AG09309 (cell line): ENCODE results near the gene CAMK2G.

Source experiments
- DNase-seq: peaks from one replicate; pipeline ENCODE4 v3.0.0-alpha.2; 2010; ENCODE audit warnings: low read depth
- H3K4me3 ChIP-seq: 2 replicates; pipeline ENCODE4 v1.5.1; 2011; ENCODE audit warnings: mild to moderate bottlenecking, low read depth, low read length, moderate library complexity; ENCODE audit not compliant: control insufficient read depth
- TF ChIP-seq, protein P1 (sequence below): IDR thresholded peaks from 2 replicates; pipeline ENCODE4 v1.5.1; 2011; ENCODE audit warnings: mild to moderate bottlenecking, low read depth, low read length, inconsistent platforms; ENCODE audit not compliant: insufficient read depth, control insufficient read depth; ENCODE audit errors: missing control alignments

The CAMK2G gene

DNA sequence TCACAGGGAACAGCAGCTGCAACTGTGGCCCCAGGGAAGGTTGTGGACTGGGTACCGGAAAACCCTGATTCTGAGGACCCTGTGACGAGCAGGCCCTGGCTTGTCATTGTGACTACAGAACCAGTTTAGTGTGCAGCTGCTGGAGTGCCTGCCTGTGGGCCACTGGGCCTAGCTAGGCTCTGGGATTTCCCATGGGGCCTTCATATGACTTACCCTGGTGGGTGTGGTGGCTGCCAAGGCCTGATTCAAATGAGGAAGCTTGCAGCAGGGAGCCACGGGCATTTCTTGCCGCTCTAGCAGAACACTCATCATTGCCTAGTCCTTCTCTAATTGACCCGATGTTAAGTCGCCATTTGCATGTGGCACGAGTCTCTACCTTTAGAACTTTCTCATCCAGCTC is 14.7 kb upstream of the CAMK2G start:
- TF ChIP-seq, protein P1, sequence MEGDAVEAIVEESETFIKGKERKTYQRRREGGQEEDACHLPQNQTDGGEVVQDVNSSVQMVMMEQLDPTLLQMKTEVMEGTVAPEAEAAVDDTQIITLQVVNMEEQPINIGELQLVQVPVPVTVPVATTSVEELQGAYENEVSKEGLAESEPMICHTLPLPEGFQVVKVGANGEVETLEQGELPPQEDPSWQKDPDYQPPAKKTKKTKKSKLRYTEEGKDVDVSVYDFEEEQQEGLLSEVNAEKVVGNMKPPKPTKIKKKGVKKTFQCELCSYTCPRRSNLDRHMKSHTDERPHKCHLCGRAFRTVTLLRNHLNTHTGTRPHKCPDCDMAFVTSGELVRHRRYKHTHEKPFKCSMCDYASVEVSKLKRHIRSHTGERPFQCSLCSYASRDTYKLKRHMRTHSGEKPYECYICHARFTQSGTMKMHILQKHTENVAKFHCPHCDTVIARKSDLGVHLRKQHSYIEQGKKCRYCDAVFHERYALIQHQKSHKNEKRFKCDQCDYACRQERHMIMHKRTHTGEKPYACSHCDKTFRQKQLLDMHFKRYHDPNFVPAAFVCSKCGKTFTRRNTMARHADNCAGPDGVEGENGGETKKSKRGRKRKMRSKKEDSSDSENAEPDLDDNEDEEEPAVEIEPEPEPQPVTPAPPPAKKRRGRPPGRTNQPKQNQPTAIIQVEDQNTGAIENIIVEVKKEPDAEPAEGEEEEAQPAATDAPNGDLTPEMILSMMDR, result no peak
- H3K4me3 ChIP-seq, result no peak overlapping the region

DNA sequence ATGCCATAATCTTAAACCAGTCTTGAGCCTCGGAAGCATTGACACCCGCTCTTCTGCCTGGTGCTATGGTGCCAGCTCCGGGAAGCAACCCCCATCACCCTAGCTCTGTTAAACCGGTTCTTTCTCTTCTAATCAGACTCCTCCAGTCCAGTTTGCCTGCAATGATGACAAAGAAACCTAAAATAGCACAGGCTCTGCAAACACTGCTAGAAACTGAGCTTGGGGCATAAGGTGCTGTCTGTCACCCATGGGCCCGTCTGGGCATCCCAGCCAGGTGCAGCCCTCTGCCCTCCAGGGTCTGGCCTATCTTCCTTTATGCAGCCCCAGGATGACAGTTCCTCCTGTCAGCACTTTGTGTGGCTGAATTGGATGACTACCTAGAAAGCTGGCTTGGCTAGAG is 14.2 kb upstream of the CAMK2G start:
- no peak overlapping the region for H3K4me3 ChIP-seq
- TF ChIP-seq, protein P1, result no peak
- no peak for DNase-seq

More for the DNA sequence above, 14.7 kb upstream of the CAMK2G start:
- DNase-seq, result peak; percentile 41

DNA sequence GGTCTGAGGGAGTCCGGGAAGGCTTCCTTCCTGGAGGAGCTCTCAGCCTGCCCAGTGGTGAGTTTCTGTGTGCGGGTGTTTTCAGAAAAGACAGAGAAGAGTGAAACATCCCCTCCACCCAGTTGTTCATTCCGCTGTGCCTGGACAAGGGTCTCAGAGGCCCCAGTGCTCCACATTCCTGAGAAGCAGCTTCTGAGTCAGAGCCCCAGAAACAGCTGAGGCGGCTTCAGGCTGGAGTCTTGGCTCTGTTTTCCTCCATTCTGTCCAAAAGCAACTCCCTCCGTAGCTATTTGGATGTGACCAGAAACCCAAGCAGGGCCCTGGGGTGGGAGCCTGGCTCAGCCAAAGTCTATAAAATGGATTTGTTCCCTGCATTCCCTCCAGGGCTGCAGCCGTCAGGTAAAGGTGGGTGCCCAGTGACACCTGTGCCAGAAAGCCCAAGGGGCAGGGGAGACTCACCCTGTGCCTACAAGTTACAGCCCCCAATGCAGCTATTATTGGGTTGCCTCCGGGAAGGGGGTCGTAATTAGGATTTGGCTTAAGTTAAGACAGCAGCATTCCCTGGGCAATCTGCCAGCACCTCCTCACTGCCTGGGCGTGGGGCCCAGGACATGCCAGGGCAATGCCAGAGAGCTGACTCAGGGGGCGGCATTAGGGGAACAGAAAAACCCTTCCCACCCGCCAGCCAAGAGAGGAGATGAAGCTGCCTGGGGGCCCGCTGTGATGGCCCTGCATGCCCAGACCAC is 13.1 kb upstream of the CAMK2G start:
- H3K4me3 ChIP-seq, result no peak overlapping the region
- TF ChIP-seq, protein P1, result no peak
- DNase-seq, result peak; percentile 71

DNA sequence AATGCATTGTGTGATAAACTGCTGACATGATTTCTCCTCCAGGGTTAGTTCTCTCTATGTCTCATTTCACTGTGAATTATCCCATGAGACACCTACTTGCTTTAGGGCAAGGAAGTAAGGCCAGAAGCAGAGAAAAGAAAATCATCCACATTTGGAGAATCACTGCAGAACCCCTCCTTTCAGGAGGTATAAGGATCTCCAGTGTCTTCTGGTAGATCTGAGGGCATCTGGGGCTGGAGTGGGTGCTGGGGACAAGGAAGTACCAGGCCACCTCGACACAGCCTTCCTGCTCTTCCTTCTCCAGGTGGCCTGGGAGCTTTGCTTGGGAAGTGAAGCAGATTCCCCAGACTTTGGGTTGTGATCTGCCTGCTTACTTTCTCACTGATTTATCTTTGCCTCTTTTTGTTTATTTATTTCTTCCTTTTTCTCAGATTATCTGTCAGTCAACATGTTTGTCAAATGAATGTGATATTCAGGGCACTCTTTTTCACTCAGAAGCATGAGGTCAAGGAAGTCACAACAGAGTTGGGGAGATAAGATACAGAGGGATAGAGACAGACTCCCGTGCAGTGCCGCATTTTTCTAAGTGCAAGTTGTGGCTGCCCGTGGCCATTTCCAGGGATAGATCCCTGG is 12.4 kb upstream of the CAMK2G start:
- TF ChIP-seq, protein P1, result no peak
- H3K4me3 ChIP-seq, result no peak overlapping the region
- no peak for DNase-seq

DNA sequence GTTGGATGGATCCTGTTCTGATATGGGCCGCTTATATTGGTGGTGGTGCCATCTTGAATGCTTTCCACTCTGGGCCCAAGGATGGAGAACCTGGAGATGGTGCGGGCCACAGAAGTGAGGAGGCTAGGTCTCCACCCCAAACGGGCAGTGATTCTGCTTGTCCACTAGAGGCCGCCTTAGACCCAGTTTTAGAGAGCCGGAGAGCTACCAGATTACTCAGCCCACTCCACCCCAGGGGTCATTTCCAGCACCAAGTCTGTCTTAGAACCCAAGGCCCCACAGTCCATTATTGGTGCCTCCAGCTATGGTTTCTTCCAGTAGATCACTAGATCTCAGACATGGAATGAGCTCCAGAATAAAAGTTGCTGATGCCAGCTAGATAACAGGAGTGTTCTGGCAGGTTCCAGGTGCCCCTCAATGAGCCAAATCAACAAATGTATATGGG is 11.8 kb upstream of the CAMK2G start:
- peak; percentile 35 for DNase-seq
- TF ChIP-seq, protein P1, result peak; percentile 87
- H3K4me3 ChIP-seq, result no peak overlapping the region

DNA sequence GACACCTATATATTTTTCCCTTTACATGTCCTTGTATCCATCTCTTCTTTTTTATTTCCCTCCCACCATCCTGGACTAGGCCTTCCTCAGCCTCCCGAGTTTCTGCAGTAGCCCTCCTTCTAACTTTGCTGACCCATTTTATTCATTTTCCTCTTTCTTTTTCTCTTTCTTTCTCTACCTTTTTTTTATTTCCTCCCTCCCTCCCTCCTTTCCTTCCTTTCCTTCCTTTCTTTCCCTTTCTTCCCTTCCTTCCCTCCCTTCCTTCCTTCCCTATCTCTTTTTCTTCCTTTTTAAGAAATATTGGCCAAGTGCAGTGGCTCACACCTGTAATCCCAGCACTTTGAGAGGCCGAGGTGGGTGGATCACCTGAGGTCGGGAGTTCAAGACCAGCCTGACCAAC is 9.7 kb upstream of the CAMK2G start:
- no peak for DNase-seq
- no peak overlapping the region for H3K4me3 ChIP-seq
- TF ChIP-seq, protein P1, result no peak
